PC-3 (cell line): Measurements from ENCODE around the gene CEACAM21. TPM values are rescaled to one million over a fixed set of nuclear protein-coding genes. Genes with fewer than 3 reads are reported as not detected.

Source experiments
- ATAC-seq: fragments of 200-7000 bp; cut with Tn5 transposase; 2 replicates; pipeline ENCODE4 v1.9.1; 2020; ENCODE audit warnings: mild to moderate bottlenecking, moderate library complexity
- BruUV-seq: library from RNA; stranded (reverse); fragments of 400-500 nt; replicated peaks from 2 replicates; lab custom pipeline; 2021; lab: Mats Ljungman, UMichigan
- CTCF ChIA-PET: fragments of 300-600 bp; sonication (Branson Sonifier 250); formaldehyde crosslinking; loops from one replicate; lab custom pipeline; 2022; ENCODE audit warnings: antibody characterized with exemption; lab: Charles Lee
- POLR2A ChIA-PET: fragments of 300-600 bp; sonication (Branson Sonifier 250); formaldehyde crosslinking; loops from one replicate; lab custom pipeline; 2022; ENCODE audit warnings: antibody characterized with exemption; ENCODE audit not compliant: unreplicated experiment; lab: Charles Lee
- DNase-seq: peaks from one replicate; pipeline ENCODE4 v3.0.0-alpha.2; 2015
- H2AFZ ChIP-seq: fragments of 300-600 bp; sonication (generic); 2 replicates; pipeline ENCODE4 v1.6.0; 2016; ENCODE audit warnings: antibody characterized with exemption, low read length
- H3F3A ChIP-seq: fragments of 300-600 bp; sonication (generic); one replicate; pipeline ENCODE4 v1.6.0; 2017; ENCODE audit warnings: antibody characterized with exemption, low read length, control low read depth, mild to moderate bottlenecking; ENCODE audit not compliant: unreplicated experiment
- H3K27ac ChIP-seq: fragments of 300-600 bp; sonication (generic); 2 replicates; pipeline ENCODE4 v1.5.1; 2016; ENCODE audit warnings: mild to moderate bottlenecking, low read length
- H3K27me3 ChIP-seq: fragments of 300-600 bp; sonication (generic); 2 replicates; pipeline ENCODE4 v1.6.1; 2016; ENCODE audit warnings: low read length, mixed read lengths
- H3K36me3 ChIP-seq: fragments of 300-600 bp; sonication (generic); 2 replicates; pipeline ENCODE4 v1.6.1; 2016; ENCODE audit warnings: low read depth, mixed run types, low read length, mixed read lengths
- H3K4me1 ChIP-seq: fragments of 300-600 bp; sonication (generic); 2 replicates; pipeline ENCODE4 v1.5.1; 2016; ENCODE audit warnings: low read length; ENCODE audit not compliant: insufficient read depth
- H3K4me2 ChIP-seq: fragments of 300-600 bp; sonication (generic); 2 replicates; pipeline ENCODE4 v1.6.0; 2016; ENCODE audit warnings: low read length
- H3K4me3 ChIP-seq: fragments of 300-600 bp; sonication (generic); 2 replicates; pipeline ENCODE4 v1.5.1; 2016; ENCODE audit warnings: mild to moderate bottlenecking, low read length, mixed read lengths
- H3K79me2 ChIP-seq: fragments of 300-600 bp; sonication (generic); 2 replicates; pipeline ENCODE4 v1.6.1; 2017; ENCODE audit warnings: low read length, mixed read lengths
- H3K9ac ChIP-seq: fragments of 300-600 bp; sonication (generic); 2 replicates; pipeline ENCODE4 v1.6.0; 2016; ENCODE audit warnings: mild to moderate bottlenecking, low read length
- H3K9me2 ChIP-seq: fragments of 300-600 bp; sonication (generic); replicated peaks from 2 replicates; pipeline ENCODE4 v1.6.1; 2016; ENCODE audit warnings: mixed run types, low read length, mixed read lengths
- H3K9me3 ChIP-seq: fragments of 300-600 bp; sonication (generic); 2 replicates; pipeline ENCODE4 v1.6.1; 2016; ENCODE audit warnings: low read length, mixed read lengths
- H4K20me1 ChIP-seq: fragments of 300-600 bp; sonication (generic); 2 replicates; pipeline ENCODE4 v1.6.1; 2016; ENCODE audit warnings: low read length, mixed read lengths
- EZH2 ChIP-seq: fragments of 300-600 bp; sonication (generic); IDR thresholded peaks from one replicate; pipeline ENCODE4 v1.6.1; 2017; ENCODE audit warnings: antibody characterized with exemption, mild to moderate bottlenecking, low read length; ENCODE audit not compliant: unreplicated experiment
- EZH2phosphoT487 ChIP-seq: fragments of 300-600 bp; sonication (generic); IDR thresholded peaks from 2 replicates; pipeline ENCODE4 v1.6.1; 2018; ENCODE audit warnings: mild to moderate bottlenecking, antibody characterized with exemption, low read length, borderline replicate concordance
- intact Hi-C: fragments of 100-400 bp; cut with micrococcal nuclease; formaldehyde crosslinking; loops from 2 replicates; pipeline ENCODE4 v1.9.0; 2023
- total RNA-seq: library from RNA; depleted of rRNA; stranded (reverse); fragments of >200 nt; gene quantifications from 2 replicates; pipeline ENCODE4 v1.2.3, GENCODE V29; 2014
- TF ChIP-seq, protein P1 (sequence below): fragments of 300-600 bp; sonication (generic); conservative IDR thresholded peaks from 2 replicates; pipeline ENCODE4 v1.5.1; 2017; ENCODE audit warnings: antibody characterized with exemption, low read depth, mild to moderate bottlenecking, low read length

Gene CEACAM21
- total RNA-seq, 1 experiment from 2014 or later: not detected

DNA sequence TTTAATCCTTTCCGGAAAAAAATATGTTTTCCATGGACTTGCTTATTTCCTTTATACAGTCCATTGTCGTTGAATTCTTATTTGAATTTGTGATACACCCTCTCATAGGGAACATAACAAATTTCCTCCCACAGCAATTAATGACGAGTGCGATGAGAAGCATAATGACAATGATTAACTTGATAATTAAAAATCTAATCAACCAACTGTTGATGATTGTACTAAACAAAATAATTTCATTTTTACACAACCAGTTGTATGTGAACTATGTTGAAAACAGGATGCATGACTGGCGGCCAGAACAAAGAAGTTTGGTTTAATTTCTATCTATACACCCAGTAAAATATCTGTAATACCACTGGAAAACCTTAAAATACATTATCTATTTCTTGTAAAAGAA, 26.1 kb upstream of the CEACAM21 start:
- Histone ChIP-seq H4K20me1 (no peaks in the 10 kb centered on the region), H3K27me3 (peaks cover 51% of the 10 kb centered on the region), H2AFZ (no peak overlapping the region), H3K4me1 (no peaks in the 10 kb centered on the region; the same call in 1 of the 2 replicates), H3K79me2 (no peaks in the 10 kb centered on the region), H3K27ac (no peak overlapping the region), H3K9me3 (no peaks in the 10 kb centered on the region), H3K36me3 (no peaks in the 10 kb centered on the region), H3K9me2 (no peaks in the 10 kb centered on the region), H3K4me2 (no peak overlapping the region), H3K9ac (no peak overlapping the region), H3K4me3 (no peak overlapping the region), H3F3A (no peaks in the 10 kb centered on the region)
- ChIA-PET CTCF (no interaction called here), POLR2A (no interaction called here)
- intact Hi-C loops: no loop called here
- ATAC-seq (no peak), DNase-seq (no peak)
- TF ChIP-seq, protein P1, sequence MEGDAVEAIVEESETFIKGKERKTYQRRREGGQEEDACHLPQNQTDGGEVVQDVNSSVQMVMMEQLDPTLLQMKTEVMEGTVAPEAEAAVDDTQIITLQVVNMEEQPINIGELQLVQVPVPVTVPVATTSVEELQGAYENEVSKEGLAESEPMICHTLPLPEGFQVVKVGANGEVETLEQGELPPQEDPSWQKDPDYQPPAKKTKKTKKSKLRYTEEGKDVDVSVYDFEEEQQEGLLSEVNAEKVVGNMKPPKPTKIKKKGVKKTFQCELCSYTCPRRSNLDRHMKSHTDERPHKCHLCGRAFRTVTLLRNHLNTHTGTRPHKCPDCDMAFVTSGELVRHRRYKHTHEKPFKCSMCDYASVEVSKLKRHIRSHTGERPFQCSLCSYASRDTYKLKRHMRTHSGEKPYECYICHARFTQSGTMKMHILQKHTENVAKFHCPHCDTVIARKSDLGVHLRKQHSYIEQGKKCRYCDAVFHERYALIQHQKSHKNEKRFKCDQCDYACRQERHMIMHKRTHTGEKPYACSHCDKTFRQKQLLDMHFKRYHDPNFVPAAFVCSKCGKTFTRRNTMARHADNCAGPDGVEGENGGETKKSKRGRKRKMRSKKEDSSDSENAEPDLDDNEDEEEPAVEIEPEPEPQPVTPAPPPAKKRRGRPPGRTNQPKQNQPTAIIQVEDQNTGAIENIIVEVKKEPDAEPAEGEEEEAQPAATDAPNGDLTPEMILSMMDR: no peak
- no peak for TF ChIP-seq EZH2
- no TSS peak for BruUV-seq

DNA sequence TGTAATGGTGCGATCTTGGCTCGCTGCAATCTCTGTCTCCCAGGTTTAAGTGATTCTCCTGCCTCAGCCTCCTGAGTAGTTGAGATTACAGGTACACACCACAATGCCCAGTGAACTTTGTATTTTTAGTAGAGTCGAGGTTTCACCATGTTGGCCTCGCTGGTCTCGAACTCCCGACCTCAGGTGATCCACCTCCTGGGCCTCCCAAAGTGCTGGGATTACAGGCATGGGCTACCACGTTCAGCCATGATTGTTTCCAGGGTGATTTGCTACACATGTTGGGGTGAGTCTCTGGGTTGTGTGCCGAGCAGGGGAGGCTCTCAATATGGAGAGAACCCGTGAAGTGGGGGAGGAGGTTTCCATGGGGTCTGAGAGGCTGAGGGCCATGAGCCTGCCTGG, 24.8 kb upstream of the CEACAM21 start:
- POLR2A ChIA-PET: no interaction called here
- ATAC-seq (no peak), DNase-seq (no peak)
- CTCF ChIA-PET: no interaction called here
- no peaks in the 10 kb centered on the region for H3K36me3 ChIP-seq
- H3K9me2 ChIP-seq: no peaks in the 10 kb centered on the region
- peaks cover 55% of the 10 kb centered on the region for H3K27me3 ChIP-seq
- no peaks in the 10 kb centered on the region for H3F3A ChIP-seq
- H4K20me1 ChIP-seq: no peaks in the 10 kb centered on the region
- no peaks in the 10 kb centered on the region; the same call in 1 of the 2 replicates for H3K4me1 ChIP-seq
- BruUV-seq: no TSS peak
- no peak overlapping the region for H3K27ac ChIP-seq
- H3K79me2 ChIP-seq: no peaks in the 10 kb centered on the region
- H3K4me2 ChIP-seq: no peak overlapping the region
- H3K9me3 ChIP-seq: no peaks in the 10 kb centered on the region
- intact Hi-C loops: no loop called here
- H3K9ac ChIP-seq: no peak overlapping the region
- no peak for TF ChIP-seq EZH2phosphoT487
- TF ChIP-seq EZH2: no peak
- TF ChIP-seq, protein P1: no peak
- H3K4me3 ChIP-seq: no peak overlapping the region
- H2AFZ ChIP-seq: no peak overlapping the region

DNA sequence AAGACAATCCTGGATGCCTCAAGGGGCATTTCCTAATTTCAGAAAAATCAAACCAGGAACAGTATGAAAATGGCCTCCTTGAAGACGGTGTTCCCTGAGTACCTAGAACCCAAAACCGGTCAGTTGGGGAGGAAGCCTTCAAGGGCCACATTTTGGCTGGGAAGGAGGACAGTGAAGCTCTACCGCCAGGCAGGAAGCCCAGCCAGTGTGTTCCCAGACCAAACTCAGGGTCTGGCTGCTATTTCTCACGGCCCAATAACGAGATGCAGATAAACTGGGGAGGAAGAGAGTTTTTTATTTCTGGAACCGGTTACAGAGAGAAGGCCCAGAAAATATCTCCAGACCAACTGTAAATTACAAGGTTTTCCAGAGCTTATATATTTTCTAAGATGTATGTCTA, 24.3 kb upstream of the CEACAM21 start:
- ChIA-PET CTCF (no interaction called here), POLR2A (no interaction called here)
- peaks cover 55% of the 10 kb centered on the region for H3K27me3 ChIP-seq
- no peak overlapping the region for H3K9ac ChIP-seq
- no peaks in the 10 kb centered on the region for H3K9me3 ChIP-seq
- H3K4me3 ChIP-seq: no peak overlapping the region
- H2AFZ ChIP-seq: no peak overlapping the region
- ATAC-seq: no peak
- H4K20me1 ChIP-seq: no peaks in the 10 kb centered on the region
- DNase-seq: no peak
- no peaks in the 10 kb centered on the region; the same call in 1 of the 2 replicates for H3K4me1 ChIP-seq
- H3K27ac ChIP-seq: no peak overlapping the region
- no peaks in the 10 kb centered on the region for H3K9me2 ChIP-seq
- no peak overlapping the region for H3K4me2 ChIP-seq
- no peaks in the 10 kb centered on the region for H3K79me2 ChIP-seq
- TF ChIP-seq, protein P1: no peak
- no peak for TF ChIP-seq EZH2phosphoT487
- TF ChIP-seq EZH2: no peak
- no TSS peak for BruUV-seq
- intact Hi-C loops: no loop called here
- H3K36me3 ChIP-seq: no peaks in the 10 kb centered on the region
- H3F3A ChIP-seq: no peaks in the 10 kb centered on the region
